Liver (tissue), 9 donors: ENCODE data around the gene CDC23. TPM values are rescaled to one million over a fixed set of nuclear protein-coding genes. Genes with fewer than 3 reads are reported as not detected.
"Not testable (repeated sequence)": the region's sequence is repeated elsewhere in the genome, so short reads cannot be mapped to it uniquely, and the experiment has no call there.

Experiments
- DNase-seq: peaks from one replicate; pipeline ENCODE4 v3.0.0-alpha.2; 2017; ENCODE audit warnings: low spot score
- H3K27ac ChIP-seq, 2 donors: one replicate each; pipeline ENCODE4 v1.7.0; 2013; ENCODE audit warnings: inconsistent platforms in 2 of 2, low read length in 2 of 2, control low read depth in 1 of 2, low read depth in 1 of 2, mild to moderate bottlenecking in 1 of 2
- H3K27me3 ChIP-seq, 4 donors: one replicate each; pipeline versions ENCODE4 v1.6.1 to v1.7.0; 2013; ENCODE audit warnings: low read length in 3 of 4, inconsistent platforms in 1 of 4, mild to moderate bottlenecking in 1 of 4, moderate library complexity in 1 of 4; ENCODE audit not compliant: control insufficient read depth in 4 of 4, insufficient read depth in 4 of 4
- H3K36me3 ChIP-seq, 4 donors: one replicate each; pipeline versions ENCODE4 v1.6.1 to v1.7.0; 2013; ENCODE audit warnings: low read length in 3 of 4, mild to moderate bottlenecking in 3 of 4, low read depth in 1 of 4, moderate library complexity in 1 of 4; ENCODE audit not compliant: control insufficient read depth in 4 of 4, insufficient read depth in 3 of 4
- H3K4me1 ChIP-seq, 4 donors: one replicate each; pipeline versions ENCODE4 v1.6.1 to v1.7.0; 2013; ENCODE audit warnings: low read length in 3 of 4, mild to moderate bottlenecking in 3 of 4, moderate library complexity in 1 of 4; ENCODE audit not compliant: control insufficient read depth in 4 of 4, insufficient read depth in 4 of 4
- H3K4me3 ChIP-seq, 3 donors: one replicate each; pipeline versions ENCODE4 v1.6.1 to v1.7.0; 2013; ENCODE audit warnings: low read length in 3 of 3, control low read depth in 1 of 3, low read depth in 1 of 3, mild to moderate bottlenecking in 1 of 3
- H3K9ac ChIP-seq, 2 donors: one replicate each; pipeline ENCODE4 v1.7.0; 2013; ENCODE audit warnings: low read length in 2 of 2, mild to moderate bottlenecking in 2 of 2, moderate library complexity in 2 of 2, control low read depth in 1 of 2, low read depth in 1 of 2
- H3K9me3 ChIP-seq, 4 donors: one replicate each; pipeline versions ENCODE4 v1.6.1 to v1.7.0; 2013; ENCODE audit warnings: low read length in 3 of 4; ENCODE audit not compliant: control insufficient read depth in 4 of 4
- EGR1 ChIP-seq, 2 donors: IDR thresholded peaks; 2 replicates each; pipeline ENCODE4 v1.6.1; 2016 to 2018; ENCODE audit warnings: antibody characterized with exemption in 2 of 2, low read depth in 2 of 2
- FOXA1 ChIP-seq: IDR thresholded peaks from 2 replicates; pipeline ENCODE4 v1.6.1; 2016; ENCODE audit warnings: antibody characterized with exemption
- HNF4G ChIP-seq: IDR thresholded peaks from 2 replicates; pipeline ENCODE4 v1.6.1; 2016; ENCODE audit warnings: antibody characterized with exemption
- JUND ChIP-seq, 2 donors: IDR thresholded peaks; 2 replicates each; pipeline ENCODE4 v1.6.1; 2016; ENCODE audit warnings: antibody characterized with exemption in 2 of 2
- RAD21 ChIP-seq, 2 donors: IDR thresholded peaks; 2 replicates each; pipeline ENCODE4 v1.6.1; 2016; ENCODE audit warnings: antibody characterized with exemption in 2 of 2, mild to moderate bottlenecking in 2 of 2
- RXRA ChIP-seq, 2 donors: IDR thresholded peaks; 2 replicates each; pipeline ENCODE4 v1.6.1; 2017 to 2018; ENCODE audit warnings: antibody characterized with exemption in 2 of 2, mild to moderate bottlenecking in 1 of 2
- SP1 ChIP-seq: IDR thresholded peaks from 2 replicates; pipeline ENCODE4 v1.6.1; 2018; ENCODE audit warnings: antibody characterized with exemption, mild to moderate bottlenecking
- YY1 ChIP-seq: IDR thresholded peaks from 2 replicates; pipeline ENCODE4 v1.6.1; 2016; ENCODE audit warnings: antibody characterized with exemption, mild to moderate bottlenecking
- WGBS: extraction: QIAGEN DNeasy Blood & Tissue Kit; methylation state at CpG from one replicate; pipeline ENCODE4 v1.1.7; 2013; 5-methylcytosine and 5-hydroxymethylcytosine counted together
- polyA plus RNA-seq, 2 donors: library from polyadenylated mRNA; stranded (reverse) in 1 of 2; unstranded in 1 of 2; fragments of 200-250 nt in 1 of 2; fragments of >200 nt in 1 of 2; fragmentation: Nextera tagmentation in 1 of 2; extraction: Ambion mirVana in 1 of 2; gene quantifications; one replicate each; pipeline versions ENCODE4 v1.2.1 to v1.2.3, GENCODE V29; 2013 to 2015
- total RNA-seq, 2 donors: library from RNA; depleted of rRNA; stranded (reverse); fragments of >200 nt; gene quantifications; one replicate each; pipeline ENCODE4 v1.2.3, GENCODE V29; 2014
- TF ChIP-seq, protein P1 (sequence below): IDR thresholded peaks from 2 replicates; pipeline ENCODE4 v1.6.1; 2016; ENCODE audit warnings: antibody characterized with exemption
- TF ChIP-seq, protein P2 (sequence below): IDR thresholded peaks from 2 replicates; pipeline ENCODE4 v1.6.1; 2016; ENCODE audit warnings: antibody characterized with exemption, mild to moderate bottlenecking
- TF ChIP-seq, protein P3 (sequence below): IDR thresholded peaks from 2 replicates; pipeline ENCODE4 v1.6.1; 2016; ENCODE audit warnings: antibody characterized with exemption
- TF ChIP-seq, protein P4 (sequence below): fragments of 150-350 bp; IDR thresholded peaks from 2 replicates; pipeline ENCODE4 v1.5.1; 2017; ENCODE audit warnings: improper control_type of control experiment, low read depth, low read length; ENCODE audit not compliant: missing input control
- donor health status: healthy.
- donor health status: healthy.
- donor health status: healthy.
- donor health status: healthy.
- donor health status: healthy.

Gene CDC23
- total and polyA plus RNA-seq, 4 donors, result 10.5 to 23.8 (median 14.2) TPM

DNA sequence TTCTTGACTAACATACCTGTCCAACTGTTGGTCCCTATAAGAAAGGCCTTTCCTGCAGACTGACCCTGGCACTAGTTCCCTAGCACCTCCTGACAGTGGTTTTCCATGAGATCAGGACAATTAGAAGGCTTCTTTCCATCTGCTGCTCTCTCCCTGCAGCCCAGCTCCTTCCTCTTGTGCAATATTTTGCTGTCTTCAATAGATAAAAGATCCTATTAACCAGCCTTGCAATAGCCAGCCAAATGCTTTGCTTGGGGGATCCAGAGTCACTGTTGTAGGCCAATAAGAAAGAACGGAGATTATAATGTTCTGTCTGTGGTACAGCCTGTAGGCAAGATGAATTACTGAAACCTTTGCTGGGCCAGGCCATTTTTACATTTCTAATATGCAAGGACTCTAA, 55.5 kb downstream of the CDC23 start:
- Histone ChIP-seq H3K27ac (no peak overlapping the region), H3K4me1 (no peaks in the 10 kb centered on the region), H3K4me3 (no peak overlapping the region), H3K36me3 (peaks cover 21 to 54% (median 50%) of the 10 kb centered on the region in 4 donors), H3K27me3 (no peaks in the 10 kb centered on the region), H3K9ac (no peak overlapping the region), H3K9me3 (no peaks in the 10 kb centered on the region)
- TF ChIP-seq RXRA (IDR thresholded peaks at IDR 0.05) (no peak), SP1 (no peak), HNF4G (no peak), EGR1 (IDR thresholded peaks at IDR 0.05; ENCODE audit: low read depth in 2 of 2) (no peak), JUND (IDR thresholded peaks at IDR 0.05) (no peak), RAD21 (IDR thresholded peaks at IDR 0.05) (no peak), FOXA1 (no peak), YY1 (no peak)
- TF ChIP-seq, protein P1, sequence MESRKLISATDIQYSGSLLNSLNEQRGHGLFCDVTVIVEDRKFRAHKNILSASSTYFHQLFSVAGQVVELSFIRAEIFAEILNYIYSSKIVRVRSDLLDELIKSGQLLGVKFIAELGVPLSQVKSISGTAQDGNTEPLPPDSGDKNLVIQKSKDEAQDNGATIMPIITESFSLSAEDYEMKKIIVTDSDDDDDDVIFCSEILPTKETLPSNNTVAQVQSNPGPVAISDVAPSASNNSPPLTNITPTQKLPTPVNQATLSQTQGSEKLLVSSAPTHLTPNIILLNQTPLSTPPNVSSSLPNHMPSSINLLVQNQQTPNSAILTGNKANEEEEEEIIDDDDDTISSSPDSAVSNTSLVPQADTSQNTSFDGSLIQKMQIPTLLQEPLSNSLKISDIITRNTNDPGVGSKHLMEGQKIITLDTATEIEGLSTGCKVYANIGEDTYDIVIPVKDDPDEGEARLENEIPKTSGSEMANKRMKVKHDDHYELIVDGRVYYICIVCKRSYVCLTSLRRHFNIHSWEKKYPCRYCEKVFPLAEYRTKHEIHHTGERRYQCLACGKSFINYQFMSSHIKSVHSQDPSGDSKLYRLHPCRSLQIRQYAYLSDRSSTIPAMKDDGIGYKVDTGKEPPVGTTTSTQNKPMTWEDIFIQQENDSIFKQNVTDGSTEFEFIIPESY, result no peak
- TF ChIP-seq, protein P2, sequence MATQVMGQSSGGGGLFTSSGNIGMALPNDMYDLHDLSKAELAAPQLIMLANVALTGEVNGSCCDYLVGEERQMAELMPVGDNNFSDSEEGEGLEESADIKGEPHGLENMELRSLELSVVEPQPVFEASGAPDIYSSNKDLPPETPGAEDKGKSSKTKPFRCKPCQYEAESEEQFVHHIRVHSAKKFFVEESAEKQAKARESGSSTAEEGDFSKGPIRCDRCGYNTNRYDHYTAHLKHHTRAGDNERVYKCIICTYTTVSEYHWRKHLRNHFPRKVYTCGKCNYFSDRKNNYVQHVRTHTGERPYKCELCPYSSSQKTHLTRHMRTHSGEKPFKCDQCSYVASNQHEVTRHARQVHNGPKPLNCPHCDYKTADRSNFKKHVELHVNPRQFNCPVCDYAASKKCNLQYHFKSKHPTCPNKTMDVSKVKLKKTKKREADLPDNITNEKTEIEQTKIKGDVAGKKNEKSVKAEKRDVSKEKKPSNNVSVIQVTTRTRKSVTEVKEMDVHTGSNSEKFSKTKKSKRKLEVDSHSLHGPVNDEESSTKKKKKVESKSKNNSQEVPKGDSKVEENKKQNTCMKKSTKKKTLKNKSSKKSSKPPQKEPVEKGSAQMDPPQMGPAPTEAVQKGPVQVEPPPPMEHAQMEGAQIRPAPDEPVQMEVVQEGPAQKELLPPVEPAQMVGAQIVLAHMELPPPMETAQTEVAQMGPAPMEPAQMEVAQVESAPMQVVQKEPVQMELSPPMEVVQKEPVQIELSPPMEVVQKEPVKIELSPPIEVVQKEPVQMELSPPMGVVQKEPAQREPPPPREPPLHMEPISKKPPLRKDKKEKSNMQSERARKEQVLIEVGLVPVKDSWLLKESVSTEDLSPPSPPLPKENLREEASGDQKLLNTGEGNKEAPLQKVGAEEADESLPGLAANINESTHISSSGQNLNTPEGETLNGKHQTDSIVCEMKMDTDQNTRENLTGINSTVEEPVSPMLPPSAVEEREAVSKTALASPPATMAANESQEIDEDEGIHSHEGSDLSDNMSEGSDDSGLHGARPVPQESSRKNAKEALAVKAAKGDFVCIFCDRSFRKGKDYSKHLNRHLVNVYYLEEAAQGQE, result no peak
- TF ChIP-seq, protein P3, sequence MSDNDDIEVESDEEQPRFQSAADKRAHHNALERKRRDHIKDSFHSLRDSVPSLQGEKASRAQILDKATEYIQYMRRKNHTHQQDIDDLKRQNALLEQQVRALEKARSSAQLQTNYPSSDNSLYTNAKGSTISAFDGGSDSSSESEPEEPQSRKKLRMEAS, result no peak
- TF ChIP-seq, protein P4, sequence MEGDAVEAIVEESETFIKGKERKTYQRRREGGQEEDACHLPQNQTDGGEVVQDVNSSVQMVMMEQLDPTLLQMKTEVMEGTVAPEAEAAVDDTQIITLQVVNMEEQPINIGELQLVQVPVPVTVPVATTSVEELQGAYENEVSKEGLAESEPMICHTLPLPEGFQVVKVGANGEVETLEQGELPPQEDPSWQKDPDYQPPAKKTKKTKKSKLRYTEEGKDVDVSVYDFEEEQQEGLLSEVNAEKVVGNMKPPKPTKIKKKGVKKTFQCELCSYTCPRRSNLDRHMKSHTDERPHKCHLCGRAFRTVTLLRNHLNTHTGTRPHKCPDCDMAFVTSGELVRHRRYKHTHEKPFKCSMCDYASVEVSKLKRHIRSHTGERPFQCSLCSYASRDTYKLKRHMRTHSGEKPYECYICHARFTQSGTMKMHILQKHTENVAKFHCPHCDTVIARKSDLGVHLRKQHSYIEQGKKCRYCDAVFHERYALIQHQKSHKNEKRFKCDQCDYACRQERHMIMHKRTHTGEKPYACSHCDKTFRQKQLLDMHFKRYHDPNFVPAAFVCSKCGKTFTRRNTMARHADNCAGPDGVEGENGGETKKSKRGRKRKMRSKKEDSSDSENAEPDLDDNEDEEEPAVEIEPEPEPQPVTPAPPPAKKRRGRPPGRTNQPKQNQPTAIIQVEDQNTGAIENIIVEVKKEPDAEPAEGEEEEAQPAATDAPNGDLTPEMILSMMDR, result no peak
- no peak for DNase-seq
- 96% methylated on average over 1 of the region's 1 CpG for WGBS

DNA sequence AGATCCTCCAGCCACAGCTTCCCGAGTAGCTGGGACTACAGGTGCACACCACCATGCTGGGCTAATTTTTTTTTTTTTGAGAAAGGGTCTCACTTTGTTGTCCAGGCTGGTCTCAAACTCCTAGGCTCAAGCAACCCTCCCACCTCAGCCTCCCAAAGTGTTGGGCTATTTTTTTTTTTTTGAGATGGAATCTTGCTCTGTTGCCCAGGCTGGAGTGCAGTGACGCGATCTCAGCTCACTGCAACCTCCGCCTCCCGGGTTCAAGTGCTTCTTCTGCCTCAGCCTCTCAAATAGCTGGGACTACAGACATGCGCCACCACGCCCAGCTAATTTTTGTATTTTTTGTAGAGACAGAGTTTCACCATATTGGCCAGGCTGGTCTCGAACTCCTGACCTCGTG, 57.1 kb downstream of the CDC23 start:
- H3K4me3 ChIP-seq, H3K9ac ChIP-seq, H3K27ac ChIP-seq, H3K27me3 ChIP-seq, H3K4me1 ChIP-seq, DNase-seq, H3K9me3 ChIP-seq: not testable (repeated sequence)
- H3K36me3 ChIP-seq, result peaks cover 13 to 41% (median 37%) of the 10 kb centered on the region in 4 donors
- WGBS, result 99% methylated on average over 9 of the region's 9 CpGs
